SJCRH30 (cell line): ENCODE measurements around the gene NFATC1. TPM values are rescaled to one million over a fixed set of nuclear protein-coding genes. Genes with fewer than 3 reads are reported as not detected.

Source experiments
- DNase-seq, 2 experiments: peaks; one replicate each; pipeline ENCODE4 v3.0.0-alpha.2; 2015 to 2020
- H3K27ac ChIP-seq: fragments of 250-450 bp; sonication (Bioruptor Pico); 2 replicates; pipeline ENCODE4 v1.5.1; 2020; ENCODE audit warnings: mild to moderate bottlenecking, moderate library complexity
- H3K27me3 ChIP-seq: fragments of 250-450 bp; sonication (Bioruptor Pico); 2 replicates; pipeline ENCODE4 v1.5.1; 2020; ENCODE audit warnings: mild to moderate bottlenecking, moderate library complexity
- H3K36me3 ChIP-seq: fragments of 250-450 bp; sonication (Bioruptor Pico); 2 replicates; pipeline ENCODE4 v1.5.1; 2020; ENCODE audit warnings: mild to moderate bottlenecking, moderate library complexity
- H3K4me1 ChIP-seq: fragments of 250-450 bp; sonication (Bioruptor Pico); 2 replicates; pipeline ENCODE4 v1.5.1; 2020; ENCODE audit warnings: mild to moderate bottlenecking, moderate library complexity
- H3K4me3 ChIP-seq: fragments of 250-450 bp; sonication (Bioruptor Pico); 2 replicates; pipeline ENCODE4 v1.5.1; 2020; ENCODE audit warnings: mild to moderate bottlenecking, moderate library complexity
- H3K9me3 ChIP-seq: fragments of 250-450 bp; sonication (Bioruptor Pico); replicated peaks from 2 replicates; pipeline ENCODE4 v1.5.1; 2020; ENCODE audit warnings: mild to moderate bottlenecking, moderate library complexity
- total RNA-seq: library from RNA; depleted of rRNA; stranded (reverse); fragments of >200 nt; shearing (Covaris generic); gene quantifications from 2 replicates; pipeline ENCODE4 v1.2.3, GENCODE V29; 2014

NFATC1 gene
- total RNA-seq, 1 experiment from 2014 or later = 5.7 TPM

DNA sequence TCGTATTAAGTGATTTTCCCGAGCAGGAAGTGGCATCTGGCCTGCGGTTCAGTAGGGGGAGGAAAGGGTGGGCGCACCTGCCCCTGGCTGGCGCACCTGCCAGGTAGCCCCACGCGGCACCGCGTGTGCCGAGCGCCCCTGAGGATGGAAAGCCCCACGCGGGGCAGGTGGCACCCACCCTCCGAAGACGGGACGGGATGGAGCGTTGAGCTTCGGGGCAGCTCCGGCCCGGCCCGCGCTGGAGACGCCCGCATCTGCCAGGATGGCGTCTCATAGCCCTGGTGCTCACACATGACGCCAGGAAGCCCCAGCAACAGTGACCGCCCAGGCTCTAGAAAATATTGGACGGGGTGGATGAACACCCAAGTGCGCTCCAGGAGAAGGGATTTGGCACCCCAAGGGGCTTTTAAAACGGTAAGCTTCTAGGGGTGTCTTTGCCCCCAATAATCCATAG, 2.5 kb upstream of the NFATC1 start:
- no peaks in the 10 kb centered on the region for H3K9me3 ChIP-seq
- peak overlapping the region; percentile 54 for H3K4me3 ChIP-seq
- H3K36me3 ChIP-seq = no peaks in the 10 kb centered on the region
- DNase-seq = peak in 1 of 2 experiments; percentile 44
- H3K27me3 ChIP-seq = no peaks in the 10 kb centered on the region
- peaks cover 7% of the 10 kb centered on the region for H3K4me1 ChIP-seq
- H3K27ac ChIP-seq = peak overlapping the region; percentile 27; the same call in 1 of the 2 replicates

DNA sequence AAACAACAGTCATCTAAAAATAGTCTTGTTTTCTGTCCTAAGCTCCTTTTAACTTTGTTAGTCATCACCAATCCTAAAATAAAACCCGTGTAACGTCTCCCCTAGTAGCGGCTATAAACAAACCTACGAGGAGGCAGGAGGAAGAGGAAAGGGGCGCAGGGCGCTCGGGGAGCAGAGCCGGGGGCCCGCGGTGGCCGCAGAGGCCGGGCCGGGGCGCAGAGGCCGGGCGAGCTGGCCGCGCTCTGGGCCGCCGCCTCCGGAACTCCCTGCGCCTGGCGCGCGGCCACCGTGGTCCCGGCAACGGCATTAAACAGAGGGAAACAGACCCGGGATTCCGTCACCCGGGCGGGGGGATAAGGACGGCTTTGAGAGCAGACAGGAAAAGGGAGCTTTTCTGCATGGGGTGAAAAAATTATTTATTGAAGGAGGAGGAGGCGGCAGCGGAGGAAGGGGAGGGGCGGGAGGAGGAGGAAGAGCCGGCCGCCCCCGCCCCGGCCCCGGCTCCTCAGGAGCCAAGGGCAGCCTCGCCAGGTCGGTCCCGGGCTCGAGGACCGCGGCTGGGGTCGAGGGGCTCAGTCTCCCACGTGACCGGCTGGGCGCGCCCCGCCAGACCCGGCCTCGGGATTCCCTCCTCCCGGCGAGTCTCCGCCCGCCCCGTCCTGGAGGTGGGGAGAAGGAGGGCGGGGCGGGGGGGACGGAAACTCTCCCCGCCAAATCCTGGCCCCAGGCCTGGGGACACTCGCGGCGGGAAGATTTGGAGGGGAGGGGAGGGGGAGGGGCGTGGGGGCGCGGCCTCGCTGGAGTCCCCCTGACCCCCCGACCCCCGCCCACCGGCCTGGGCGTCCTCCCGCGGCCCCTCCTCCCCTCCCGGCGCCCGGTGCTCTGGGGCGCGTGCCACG, 1.8 kb upstream of the NFATC1 start:
- DNase-seq = peak; percentile 81 to 83

DNA sequence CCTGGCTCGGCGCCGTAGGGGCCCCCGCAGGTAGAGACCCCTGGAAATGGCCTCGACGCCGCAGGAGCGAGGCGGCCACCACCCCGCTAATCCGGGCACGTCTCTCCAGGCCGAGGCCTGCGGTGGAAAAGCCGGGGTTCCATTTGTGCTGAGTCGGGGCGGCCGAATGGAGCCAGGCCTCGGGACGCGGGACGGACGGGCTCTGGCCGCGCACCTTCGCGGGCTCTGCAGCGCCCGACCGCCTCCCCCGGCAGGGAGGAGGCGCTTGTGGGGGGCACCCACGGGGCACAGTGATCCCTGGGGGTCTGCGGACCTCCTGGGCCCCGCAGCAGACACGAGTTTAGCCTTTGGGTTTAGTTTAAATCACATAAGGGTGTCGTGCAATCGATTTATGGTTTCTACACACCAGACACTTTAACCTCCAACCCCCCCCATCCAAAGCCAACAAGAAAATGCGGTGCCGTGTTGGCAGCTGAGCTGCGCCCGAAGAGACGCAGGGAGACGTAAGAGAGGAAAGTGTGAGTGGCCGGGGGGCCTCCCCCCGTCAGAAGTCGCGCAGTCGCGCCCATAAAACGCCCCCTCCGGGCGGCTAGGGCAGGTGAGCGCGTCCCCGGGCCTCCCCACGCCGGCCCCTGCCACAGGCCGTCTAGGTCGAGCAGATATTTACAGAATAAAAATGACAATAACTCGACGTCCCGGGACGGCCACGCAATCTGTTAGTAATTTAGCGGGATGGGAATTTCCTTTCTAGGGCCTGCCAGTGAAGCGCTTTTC, 1.0 kb upstream of the NFATC1 start:
- Histone ChIP-seq H3K36me3 (no peaks in the 10 kb centered on the region), H3K9me3 (no peaks in the 10 kb centered on the region), H3K27me3 (no peaks in the 10 kb centered on the region), H3K4me3 (peak overlapping the region; percentile 54), H3K4me1 (no peaks in the 10 kb centered on the region), H3K27ac (peak overlapping the region; percentile 72)
- DNase-seq = peak; percentile 38 to 54

More for the DNA sequence above, 1.8 kb upstream of the NFATC1 start:
- Histone ChIP-seq H3K4me1 (peaks cover under 1% of the 10 kb centered on the region; the same call in 1 of the 2 replicates), H3K36me3 (no peaks in the 10 kb centered on the region), H3K27ac (peak overlapping the region; percentile 72), H3K9me3 (no peaks in the 10 kb centered on the region), H3K27me3 (no peaks in the 10 kb centered on the region), H3K4me3 (peak overlapping the region; percentile 54)

DNA sequence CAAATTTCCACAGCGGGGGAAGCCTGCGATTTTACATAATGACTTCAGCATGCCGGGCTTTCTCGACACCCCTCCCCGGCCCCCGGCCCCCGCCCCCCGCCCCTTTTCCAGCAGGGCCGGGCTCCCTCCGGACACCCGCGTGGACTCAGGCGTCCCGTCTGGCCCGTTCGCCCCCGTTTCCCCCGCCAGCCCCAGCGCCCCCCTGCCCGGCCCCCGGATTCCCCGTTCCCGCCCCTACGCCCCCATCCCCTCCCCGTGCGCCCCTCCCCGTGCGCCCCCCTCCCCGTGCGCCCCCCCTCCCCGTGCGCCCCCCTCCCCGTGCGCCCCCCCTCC, 456 bp upstream of the NFATC1 start:
- DNase-seq = peak in 1 of 2 experiments; percentile 21
- H3K4me3 ChIP-seq = peak overlapping the region; percentile 54
- H3K36me3 ChIP-seq = no peaks in the 10 kb centered on the region
- H3K9me3 ChIP-seq = no peaks in the 10 kb centered on the region
- H3K27ac ChIP-seq = no peak overlapping the region; the same call in 1 of the 2 replicates
- H3K27me3 ChIP-seq = no peaks in the 10 kb centered on the region
- no peaks in the 10 kb centered on the region for H3K4me1 ChIP-seq

DNA sequence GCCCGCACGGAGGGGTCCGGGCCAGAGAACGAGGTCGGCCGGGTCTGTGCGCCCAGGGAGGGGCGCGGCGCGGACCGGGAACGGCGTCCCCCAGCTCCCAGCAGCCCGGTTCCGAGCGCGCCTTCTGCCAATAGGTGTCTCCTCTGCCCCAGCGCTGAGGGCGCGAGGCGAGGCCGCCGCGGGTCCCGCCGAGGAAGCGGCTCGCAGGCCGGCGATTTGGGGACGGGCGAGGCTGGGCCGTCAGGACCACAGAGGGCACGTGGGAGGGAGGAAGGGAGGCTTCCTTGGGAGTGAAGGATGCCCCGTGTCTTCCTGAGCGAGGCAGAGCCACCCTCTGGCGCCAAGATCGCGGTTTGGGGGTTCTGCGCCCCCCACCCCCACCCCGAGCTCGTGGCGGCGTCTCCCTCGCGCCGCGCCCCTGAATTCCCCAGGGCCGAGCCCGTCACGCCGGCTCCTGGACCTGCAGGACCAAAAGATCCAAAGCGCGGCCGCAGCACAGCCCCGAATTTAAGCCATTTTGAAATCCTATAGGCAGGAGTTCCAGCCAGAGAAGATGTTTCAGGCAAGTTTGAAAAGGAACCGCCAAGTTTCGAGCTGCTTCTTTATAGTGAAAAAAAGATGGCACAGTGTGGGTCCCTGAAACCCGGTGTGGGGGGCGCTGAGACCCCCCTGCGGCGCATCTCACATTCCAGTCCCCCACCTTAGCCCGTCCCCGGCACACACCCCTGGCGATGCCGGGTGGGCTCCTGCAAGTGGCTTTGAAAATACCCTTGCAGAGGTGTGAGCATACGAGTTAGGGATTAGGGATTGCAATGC, 909 bp downstream of the NFATC1 start:
- peak; percentile 29 to 45 for DNase-seq
- H3K36me3 ChIP-seq = no peaks in the 10 kb centered on the region

DNA sequence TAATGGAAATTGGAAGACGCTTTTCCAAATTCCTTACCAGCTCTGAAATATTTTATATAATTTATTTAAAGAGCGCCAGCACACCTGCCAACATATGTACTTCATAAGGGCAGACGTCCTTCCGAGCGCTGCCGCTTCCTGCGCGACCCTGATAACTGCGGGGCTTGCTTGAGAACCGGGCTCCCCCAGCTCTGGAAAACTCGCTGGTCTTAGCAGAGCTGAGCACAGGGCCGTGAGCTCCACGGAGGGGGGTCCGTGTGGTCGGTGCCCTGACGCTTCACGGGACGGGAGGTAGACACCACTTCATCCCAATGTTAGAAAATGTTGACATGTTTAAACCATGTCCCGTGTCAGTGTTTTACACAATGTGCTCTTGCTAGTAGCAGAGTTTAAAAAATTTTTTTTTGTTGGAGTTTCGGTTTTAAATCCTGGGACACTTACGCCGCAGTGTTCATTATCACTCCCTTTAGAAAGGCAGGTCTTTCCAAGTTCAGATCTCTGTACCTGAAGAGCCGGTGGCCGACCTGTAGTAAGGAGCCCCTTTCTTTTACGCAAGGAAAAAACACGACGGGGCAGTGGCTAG, 1.6 kb downstream of the NFATC1 start:
- no peak for DNase-seq
- no peaks in the 10 kb centered on the region for H3K9me3 ChIP-seq
- H3K4me1 ChIP-seq = no peaks in the 10 kb centered on the region
- no peaks in the 10 kb centered on the region for H3K27me3 ChIP-seq
- H3K36me3 ChIP-seq = no peaks in the 10 kb centered on the region
- no peak overlapping the region for H3K4me3 ChIP-seq
- H3K27ac ChIP-seq = no peak overlapping the region

More for the DNA sequence above, 909 bp downstream of the NFATC1 start:
- no peaks in the 10 kb centered on the region for H3K9me3 ChIP-seq
- H3K4me3 ChIP-seq = peak overlapping the region; percentile 66
- no peak overlapping the region for H3K27ac ChIP-seq
- H3K27me3 ChIP-seq = no peaks in the 10 kb centered on the region
- H3K4me1 ChIP-seq = no peaks in the 10 kb centered on the region

DNA sequence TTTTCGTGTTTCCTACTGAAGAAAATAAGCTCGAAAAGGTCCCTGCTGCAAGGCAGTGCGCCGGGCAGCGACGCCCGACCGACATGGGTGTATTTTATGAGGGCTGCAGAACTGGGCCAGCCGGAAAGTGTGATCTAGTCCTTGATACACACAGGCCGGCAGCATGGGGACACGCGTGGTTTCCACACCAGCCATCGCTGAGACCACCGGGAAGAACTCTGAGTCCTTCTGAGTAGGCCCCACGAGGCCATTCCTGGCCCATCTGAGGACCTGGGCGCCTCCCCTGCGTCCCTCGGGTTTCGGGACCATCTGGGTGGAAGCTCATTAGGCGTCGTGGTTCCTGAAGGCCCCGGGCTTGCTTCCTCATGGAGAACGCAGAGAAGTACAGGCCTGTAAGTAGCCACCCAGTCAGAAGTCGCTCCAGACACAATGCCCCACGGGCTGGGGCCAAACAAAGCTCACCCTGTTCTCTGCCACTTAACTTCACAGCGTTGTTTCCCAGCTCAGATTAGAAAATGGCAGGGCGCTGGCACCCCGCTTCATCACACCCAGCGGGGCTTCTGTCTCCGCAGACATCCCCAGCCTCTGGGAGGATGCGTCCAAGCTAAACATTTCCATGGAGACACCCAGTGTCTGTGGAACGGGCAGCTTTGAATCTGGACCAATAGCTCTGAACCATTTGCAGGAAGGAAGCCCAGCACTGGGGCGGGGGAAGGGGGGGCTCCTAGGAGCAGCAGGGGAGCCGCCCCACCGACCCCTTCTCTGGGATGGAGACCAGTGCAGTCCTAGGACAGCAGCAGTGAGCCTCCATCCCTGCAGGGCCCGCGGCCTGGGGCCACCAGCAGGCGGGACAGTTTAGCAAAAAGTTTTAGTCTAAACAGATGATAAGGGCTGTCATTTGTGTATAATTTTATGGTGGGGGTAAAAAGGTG, 2.4 kb downstream of the NFATC1 start:
- no peak for DNase-seq

DNA sequence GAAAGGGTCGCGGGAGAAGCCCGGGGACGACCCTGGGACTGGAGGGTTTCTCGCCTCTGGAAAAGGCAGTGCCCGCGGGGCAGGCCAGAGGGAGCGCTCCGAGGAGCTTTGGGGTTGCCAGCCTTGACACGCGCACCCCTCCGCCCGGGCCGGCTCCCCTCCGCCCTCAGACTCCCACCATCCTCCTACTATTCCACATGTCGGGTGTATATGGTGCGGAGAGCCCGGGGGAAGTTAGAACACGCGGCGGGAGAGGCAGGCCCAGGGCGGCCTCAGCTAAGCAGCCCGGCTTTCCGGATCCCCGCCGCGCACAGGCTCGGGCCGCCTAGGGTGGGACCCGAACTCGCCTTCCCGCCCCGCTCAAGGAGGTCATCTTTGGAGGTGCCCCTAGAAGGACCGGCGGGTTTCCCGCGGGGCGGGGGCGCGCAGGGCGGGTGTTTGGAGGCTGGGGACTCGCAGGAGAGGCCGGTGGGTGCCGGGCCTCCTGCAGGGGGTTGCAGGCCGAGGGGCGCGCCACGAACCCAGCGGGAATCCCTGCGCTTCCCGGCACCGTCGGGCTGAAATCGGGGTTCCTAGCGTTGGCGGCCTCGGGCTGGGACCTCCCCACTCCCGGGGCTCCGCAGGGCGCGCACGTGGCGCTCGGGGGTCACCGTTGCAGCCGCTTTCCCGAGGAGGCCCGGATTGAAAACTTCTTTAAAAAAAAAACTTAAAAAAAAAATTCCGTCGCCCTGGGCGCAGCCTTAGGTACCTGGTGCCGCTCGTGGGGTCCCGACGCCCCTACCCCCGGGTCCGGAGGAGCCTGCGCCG, 3.7 kb downstream of the NFATC1 start:
- Histone ChIP-seq H3K27ac (no peak overlapping the region), H3K4me1 (peaks cover 7% of the 10 kb centered on the region), H3K36me3 (no peaks in the 10 kb centered on the region), H3K4me3 (no peak overlapping the region), H3K27me3 (no peaks in the 10 kb centered on the region), H3K9me3 (no peaks in the 10 kb centered on the region)
- DNase-seq = no peak

More for the DNA sequence above, 2.4 kb downstream of the NFATC1 start:
- Histone ChIP-seq H3K9me3 (no peaks in the 10 kb centered on the region), H3K36me3 (no peaks in the 10 kb centered on the region), H3K27me3 (no peaks in the 10 kb centered on the region), H3K4me1 (no peaks in the 10 kb centered on the region; the same call in 1 of the 2 replicates), H3K27ac (no peak overlapping the region), H3K4me3 (no peak overlapping the region)

DNA sequence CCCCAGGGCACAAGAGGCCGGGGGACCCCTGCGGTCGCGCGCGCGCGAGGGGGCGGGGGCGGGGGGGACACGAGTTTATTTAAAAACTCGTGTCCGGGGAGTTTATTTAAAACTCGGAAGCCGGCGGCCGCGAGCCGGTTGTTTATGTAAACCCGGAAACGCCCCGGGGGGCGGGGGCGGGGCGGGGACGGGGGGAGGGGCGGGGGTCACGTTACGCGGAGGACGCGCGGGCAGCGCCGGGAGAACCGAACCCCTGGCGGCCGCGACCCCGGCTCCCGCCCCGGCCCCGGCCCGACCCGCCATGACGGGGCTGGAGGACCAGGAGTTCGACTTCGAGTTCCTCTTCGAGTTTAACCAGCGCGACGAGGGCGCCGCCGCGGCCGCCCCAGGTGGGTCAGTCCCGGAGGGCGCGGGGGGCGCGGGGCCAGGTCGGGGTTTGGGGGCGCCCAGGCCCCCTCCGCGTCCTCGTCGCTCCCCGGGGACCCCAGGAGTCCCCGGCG, 4.4 kb downstream of the NFATC1 start:
- no peak overlapping the region for H3K4me3 ChIP-seq
- H3K9me3 ChIP-seq = no peaks in the 10 kb centered on the region
- H3K27ac ChIP-seq = no peak overlapping the region
- H3K4me1 ChIP-seq = peaks cover 10% of the 10 kb centered on the region
- DNase-seq = no peak
- H3K36me3 ChIP-seq = no peaks in the 10 kb centered on the region
- no peaks in the 10 kb centered on the region for H3K27me3 ChIP-seq

DNA sequence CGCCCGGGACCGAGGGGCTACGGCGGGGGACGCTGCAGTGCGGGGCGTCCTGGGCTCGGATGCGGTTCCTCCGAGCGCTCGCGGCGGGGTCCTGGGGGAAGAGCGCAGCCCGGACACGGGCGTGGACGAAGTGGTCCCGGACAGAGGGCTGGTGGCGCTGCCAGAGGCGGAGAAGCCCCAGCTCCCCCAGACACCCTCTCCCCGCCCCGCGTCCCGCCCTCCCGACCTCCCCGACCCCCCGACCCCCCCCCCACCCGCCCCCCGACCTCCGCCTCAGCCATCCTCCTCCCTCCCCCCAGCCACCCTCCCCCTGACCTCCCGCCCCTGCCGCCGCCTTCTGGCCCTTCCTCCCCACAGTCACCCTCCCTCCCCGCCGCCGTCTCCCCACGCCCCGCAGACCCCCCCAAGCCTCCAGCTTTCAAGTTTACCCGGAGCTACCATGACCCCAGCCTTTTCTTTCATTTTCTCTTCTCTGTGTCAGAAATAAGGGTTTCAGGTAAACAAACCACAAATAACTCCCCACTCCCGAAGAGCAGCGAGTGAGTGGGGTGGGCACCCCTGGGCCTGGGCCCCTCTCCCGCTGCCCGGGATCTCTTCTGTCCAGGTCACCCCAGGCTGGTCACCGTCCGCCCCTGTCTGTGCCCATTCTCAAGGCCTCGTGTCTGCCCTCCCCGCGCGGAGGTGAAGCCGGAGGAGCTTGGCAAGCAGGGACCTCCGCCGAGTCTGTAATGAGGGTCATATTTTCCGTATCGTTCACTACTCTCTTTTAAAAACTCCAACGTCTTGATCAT, 5.1 kb downstream of the NFATC1 start:
- Histone ChIP-seq H3K4me3 (no peak overlapping the region), H3K9me3 (no peaks in the 10 kb centered on the region), H3K4me1 (peaks cover 16% of the 10 kb centered on the region), H3K27ac (no peak overlapping the region), H3K36me3 (no peaks in the 10 kb centered on the region), H3K27me3 (no peaks in the 10 kb centered on the region)
- no peak for DNase-seq

DNA sequence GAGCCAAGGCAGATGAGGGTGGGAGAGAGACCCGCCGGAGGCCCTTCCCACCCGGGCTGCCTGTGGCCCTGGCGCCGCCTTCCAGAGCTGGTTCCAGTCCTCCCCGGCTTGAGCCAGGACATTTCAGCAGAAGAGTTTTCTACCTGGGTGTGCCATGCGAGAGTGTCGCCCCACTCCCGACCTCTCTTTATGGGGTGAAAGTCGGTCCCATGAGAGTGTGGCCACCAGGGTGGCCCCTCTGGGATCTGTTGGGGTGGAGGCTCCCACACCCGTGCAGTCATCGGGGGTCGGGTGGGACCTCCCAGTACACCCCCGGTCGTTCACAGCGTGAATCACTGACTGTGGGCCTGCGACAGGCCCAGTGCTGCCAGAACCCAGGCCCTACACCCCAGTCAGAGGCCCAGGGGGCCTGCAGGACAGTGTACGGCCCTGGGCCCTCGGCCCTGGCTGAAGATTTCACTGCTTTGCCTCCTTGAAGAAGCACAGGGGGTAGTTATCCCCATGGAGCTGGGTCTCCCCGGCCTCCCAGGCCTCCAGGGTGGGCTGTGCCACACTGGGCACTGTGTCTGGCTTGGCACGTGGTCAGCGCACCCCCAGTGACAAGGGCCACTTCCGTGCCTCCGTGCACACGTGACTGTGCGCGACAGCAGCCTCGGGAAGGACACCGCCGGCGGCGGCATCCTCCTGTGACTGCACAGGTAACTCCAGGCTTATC, 5.9 kb downstream of the NFATC1 start:
- no peaks in the 10 kb centered on the region for H3K27me3 ChIP-seq
- H3K4me1 ChIP-seq = peaks cover 22% of the 10 kb centered on the region
- no peak overlapping the region for H3K4me3 ChIP-seq
- no peaks in the 10 kb centered on the region for H3K36me3 ChIP-seq
- no peak for DNase-seq
- H3K9me3 ChIP-seq = no peaks in the 10 kb centered on the region
- no peak overlapping the region for H3K27ac ChIP-seq
